Hematopoietic multipotent progenitor cell (in vitro differentiated cells): ENCODE data around the gene FOXF1. TPM values are rescaled to one million over a fixed set of nuclear protein-coding genes. Genes with fewer than 3 reads are reported as not detected.

ENCODE experiments used
- DNase-seq, 3 donors: peaks; one replicate each; pipeline ENCODE4 v3.0.0-alpha.2; 2011 to 2015; ENCODE audit warnings: low read depth in 2 of 3, low spot score in 2 of 3
- total RNA-seq: library from RNA; depleted of rRNA; stranded (reverse); fragments of >200 nt; gene quantifications from one replicate; pipeline ENCODE4 v1.2.3, GENCODE V29; 2012

The FOXF1 gene
- total RNA-seq, 1 donor: under 0.01 TPM

DNA sequence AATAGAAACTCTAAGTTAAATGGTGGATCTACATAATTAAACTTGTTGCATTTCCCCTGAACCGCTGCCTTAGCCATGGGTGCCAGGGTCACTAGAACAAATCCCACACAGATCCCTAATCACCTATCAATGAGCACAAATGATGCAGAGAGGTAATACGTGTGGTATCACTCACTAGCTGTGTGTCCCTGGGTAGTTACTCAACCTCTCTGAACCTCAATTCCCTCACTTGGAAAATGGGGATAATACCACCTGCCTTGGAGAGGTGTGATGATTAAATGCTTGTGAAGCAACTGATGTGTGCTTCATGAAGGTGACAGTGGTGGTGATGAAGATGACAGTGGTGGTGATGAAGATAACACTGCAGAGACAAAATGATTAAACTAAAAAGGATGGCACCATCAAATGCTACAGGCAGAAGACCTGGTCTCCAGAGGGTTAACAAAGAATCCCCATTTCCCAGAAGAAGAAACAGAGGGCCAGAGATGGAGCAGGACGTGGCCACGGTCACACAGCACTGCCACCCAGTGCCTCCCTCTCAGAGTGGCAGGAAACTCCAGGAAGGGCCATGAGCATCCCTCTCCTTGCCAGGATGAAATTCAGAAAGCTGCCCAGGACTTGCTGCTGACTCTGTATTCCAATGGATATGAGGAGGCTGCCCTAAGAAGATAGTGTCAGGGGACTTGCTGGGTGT is 17.9 kb upstream of the FOXF1 start:
- DNase-seq: no peak

DNA sequence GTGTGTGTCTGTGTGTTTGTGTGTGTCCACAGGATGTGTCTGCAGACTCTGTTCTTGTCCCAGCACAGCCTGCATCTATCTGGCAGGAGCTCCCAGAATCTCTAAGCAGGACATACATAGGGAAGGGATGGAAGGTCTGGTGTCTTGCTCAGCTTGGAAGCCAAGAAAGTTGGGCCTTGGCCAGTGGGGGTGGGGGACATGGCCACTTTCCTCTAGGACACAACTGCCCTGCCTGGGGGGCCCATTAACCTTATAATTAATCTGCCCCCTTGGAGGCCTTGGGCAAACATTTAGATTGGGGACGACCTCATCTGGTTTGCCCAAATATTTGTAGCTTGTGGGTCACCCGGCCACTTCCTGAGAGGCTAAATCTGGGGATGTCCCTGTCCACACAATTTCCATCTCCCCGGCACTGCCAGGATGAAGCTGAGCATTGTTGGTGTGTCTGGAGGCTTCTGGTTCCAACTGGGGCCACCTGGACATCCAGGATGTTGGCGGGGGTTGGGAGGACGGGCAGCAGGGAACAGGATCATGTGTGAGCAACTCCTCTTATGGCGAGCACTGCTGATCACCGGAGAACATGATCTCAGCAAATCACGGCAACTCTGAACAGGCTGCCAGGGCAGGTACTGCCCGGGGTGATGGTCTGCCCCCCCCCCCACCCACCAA is 17.2 kb upstream of the FOXF1 start:
- DNase-seq: no peak

DNA sequence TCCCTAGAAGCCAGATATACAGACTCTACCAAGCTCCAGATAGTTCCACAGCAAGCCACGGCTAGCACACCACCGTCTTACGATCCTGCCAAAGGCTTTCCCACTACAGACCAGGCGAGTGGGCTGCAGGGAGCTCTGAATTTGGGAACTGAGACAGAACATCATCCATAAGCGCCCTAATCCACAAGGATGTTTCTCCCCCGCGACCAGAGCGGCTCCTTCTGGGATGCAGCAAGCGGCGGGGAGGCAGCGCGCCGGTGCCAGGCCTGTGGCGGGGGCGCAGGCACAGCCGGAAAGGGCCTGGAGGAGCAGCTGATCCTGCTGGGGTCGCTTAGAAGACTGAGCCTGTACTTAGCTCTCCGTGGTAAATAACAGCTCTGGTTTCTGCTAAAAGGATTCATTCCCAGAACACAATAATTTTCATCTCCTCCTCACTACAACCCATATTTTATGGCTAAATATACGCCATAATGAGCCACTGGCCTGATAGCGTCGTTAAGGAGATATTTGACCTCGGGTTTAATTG is 16.2 kb upstream of the FOXF1 start:
- DNase-seq: no peak

DNA sequence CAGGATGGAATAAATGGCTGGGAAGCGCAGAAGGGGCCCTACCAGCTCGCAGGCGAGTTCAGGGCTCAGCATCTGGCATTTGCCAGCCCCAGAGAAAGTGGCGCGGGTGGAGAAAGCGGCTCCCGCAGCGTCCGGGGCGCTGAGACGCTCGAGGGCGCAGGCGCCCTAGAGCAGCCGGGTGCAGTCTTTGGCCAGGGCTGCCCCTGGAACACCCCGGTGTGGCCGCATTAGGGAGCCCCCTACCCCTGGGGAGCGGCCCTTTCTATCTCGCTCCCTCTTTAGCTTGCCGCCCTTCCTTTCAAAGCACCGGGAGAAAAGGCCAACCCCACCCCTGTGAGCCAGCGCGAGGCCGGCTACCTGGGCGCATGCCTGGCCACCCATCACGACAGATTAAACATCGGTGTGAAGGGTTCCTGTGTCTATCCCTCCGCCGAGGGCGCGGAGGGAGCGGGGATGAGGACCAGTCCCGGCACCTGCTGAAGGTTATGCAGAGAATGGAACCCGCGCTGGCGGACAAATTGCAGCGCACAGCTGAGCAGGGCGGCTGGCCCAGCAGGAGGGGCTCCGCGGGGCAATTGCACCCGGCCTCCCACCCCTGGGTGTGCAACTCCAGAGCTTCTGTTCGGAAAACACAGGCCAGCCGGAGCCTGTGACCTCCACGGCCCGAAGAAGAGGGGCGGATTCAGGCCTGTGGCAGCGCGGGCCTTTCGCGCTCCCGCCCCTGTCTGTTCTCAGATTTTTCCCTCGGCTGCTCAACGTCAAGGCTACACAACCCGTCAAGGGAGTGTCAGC is 15.6 kb upstream of the FOXF1 start:
- no peak for DNase-seq

DNA sequence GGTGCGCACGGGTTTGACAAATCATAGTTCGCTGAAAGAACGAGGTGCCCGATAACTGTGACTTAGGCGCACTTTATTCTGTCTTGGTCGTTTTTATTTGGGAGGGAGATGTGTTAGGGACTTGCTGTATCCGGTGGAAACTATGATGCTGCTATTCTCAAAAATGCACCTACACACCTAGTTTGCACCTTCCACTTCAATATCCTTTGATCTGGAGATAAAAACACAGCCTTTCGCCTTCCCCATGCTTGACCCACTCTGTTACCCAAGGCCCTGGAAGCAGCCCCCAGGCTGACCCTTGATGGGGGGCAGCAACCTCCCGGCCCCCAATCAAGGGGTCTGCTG is 15.0 kb upstream of the FOXF1 start:
- no peak for DNase-seq

DNA sequence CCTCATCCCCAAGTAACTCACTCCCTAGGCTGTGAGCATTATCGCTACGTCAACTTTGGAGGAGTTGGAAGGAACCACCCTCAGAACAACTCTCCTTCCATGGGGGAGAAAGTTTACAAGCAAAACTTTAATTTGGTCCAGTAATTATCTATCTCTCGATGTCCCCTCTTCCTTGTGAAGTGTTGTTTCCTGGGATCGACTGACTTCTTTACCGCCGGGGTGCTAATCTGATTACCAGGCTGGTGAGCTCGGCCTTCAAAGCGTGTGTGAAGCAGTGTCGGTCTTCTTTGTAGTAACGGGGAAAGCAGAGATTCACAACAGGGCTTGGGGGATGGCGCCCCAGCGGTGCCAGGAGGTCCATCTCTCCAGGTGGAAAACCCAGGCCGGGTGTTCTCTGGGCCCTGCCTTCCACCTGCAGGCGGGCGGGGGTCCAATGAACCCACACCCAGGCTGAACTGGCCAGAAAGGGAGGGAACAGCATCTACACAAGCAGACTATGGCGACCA is 14.5 kb upstream of the FOXF1 start:
- no peak for DNase-seq

DNA sequence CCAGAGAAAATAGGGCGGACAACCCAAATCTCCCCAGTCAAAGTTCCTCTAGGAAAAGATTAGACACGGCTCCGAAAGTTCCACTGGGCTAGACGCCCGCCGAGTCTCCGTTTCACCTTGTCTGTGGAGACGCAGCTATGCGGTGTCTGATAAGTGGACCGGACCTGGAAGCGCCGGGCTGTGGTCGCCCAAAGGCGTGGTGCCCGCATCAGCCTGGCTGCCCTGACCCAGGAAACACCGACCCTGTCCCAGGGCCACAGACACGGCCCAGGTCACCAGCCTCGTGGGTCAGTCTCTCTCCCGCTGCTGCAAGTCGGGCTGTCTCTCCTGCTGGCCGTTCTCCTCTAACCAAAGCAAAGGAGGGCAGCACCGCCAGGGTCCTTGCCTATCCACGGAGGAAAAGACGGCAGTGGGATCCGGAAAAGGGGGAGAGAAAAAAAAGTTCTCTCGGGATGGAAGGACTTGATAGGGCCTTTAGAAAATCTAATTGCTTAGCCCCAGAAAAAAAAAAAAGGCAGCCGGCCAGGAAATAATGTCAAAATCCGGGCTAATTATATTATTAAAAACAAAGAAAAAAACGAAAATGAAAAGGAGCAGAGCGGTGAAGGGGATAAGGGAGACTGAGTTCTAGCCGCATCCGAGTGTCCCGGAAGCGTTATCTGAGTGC is 13.9 kb upstream of the FOXF1 start:
- DNase-seq: no peak

DNA sequence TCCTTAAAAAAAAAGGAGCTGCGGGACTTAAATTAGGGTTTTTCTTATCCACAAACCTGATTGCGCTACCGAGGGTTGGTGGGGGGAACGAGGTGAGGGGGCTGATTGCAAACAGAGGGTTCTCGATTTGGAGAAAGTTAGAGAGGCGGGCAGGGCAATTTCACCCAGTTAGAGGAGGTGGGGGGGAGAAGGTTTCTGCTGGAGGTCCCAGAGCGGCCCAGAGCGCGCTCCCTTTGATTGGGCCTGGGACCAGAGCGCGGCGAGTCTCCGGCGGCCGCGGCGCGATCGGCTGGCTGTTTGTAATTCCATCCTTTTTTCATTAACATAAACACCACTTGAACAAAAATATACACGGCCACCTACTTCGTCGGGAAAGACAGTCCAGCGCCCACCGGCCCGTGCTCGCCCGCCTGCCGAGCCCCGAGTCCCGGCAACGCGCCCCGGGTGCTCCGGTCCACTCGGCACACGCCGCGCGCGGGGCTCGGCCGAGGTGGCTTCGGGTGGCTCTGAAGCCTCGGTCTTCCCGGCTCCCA is 13.3 kb upstream of the FOXF1 start:
- no peak for DNase-seq

DNA sequence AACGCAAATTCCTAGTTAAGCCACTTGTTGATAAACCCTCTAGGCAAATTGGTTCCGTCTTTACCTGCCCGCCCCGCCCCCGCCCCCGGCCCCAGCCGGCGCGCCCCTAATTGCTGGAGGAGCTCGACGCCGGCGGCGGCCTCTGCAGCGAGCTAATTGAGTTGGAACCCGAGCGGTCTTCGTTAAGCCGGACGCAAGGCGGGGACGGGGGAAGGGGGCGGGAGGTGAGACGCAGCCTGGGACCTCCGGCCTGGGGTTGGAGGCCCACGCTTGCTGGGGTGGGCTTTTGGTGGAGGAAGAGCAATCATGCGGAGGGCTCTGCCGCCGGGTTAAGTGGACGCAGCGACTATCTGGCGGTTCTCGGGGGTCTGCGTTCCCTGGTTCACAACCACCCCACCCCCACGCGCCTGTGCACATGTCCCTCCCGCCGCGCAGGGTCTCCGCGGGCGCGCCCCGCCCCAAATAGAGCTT is 12.7 kb upstream of the FOXF1 start:
- DNase-seq: no peak

DNA sequence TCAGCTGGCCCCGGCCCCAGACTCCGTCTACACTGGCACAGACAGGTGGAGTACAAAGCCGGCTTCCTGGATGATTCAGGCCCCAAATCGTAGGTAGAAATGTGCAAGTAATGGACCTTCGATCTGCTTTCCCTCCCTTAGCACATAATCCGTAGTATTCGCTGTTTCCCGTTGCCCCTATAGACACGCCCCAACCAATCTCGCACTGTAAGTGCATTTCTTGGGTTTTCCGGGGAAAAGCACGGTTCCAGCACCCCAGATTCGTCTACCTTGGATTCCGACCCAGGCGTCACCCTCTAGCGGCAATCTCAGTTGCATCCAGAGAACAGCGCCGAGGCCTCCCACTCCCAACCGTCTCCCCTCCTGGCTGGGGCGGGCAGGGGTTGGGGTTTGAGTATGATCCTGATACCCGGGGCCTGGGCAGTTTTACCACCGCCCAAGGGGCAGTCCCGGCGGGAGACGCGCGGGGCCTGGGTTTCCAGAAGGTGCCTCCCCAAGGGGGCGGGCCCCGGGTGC is 12.1 kb upstream of the FOXF1 start:
- no peak for DNase-seq

DNA sequence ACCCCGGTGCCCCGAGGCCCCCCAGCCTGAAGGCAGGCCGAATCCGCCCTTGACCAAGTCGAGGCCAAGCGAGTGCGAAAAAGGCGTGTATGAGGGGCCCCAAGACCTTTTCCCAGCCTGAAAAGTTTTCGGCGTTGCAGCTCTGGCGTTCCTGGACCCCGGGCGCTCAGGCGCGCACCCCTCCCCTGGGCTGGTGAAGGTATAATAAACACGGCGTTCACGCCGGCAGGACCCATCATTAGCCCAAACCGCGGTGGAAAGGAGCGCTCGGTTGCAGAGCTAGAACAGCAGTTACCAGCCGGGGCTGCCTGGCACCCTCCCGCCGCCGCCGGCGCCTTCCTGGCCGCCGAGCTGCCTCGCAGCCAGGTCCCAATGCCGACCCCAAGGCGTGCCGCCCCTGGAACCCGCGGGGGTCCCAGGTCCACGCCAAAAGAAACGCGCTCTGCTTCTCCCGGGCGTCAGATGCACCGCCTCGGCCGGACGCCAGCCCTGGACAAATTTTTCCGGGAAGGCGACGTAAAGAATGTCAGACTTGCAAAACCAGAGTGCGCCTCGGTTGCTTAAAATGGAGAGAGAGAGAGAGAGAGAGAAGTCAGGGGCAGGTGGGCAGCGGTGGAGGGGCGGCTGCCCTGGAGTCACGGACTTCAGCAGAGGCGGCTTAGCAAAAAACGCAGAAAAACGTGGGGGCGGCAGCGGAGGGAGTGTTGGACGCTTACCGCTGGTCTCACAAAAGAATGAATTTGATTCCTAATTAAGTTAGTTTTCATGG is 11.5 kb upstream of the FOXF1 start:
- DNase-seq: no peak

DNA sequence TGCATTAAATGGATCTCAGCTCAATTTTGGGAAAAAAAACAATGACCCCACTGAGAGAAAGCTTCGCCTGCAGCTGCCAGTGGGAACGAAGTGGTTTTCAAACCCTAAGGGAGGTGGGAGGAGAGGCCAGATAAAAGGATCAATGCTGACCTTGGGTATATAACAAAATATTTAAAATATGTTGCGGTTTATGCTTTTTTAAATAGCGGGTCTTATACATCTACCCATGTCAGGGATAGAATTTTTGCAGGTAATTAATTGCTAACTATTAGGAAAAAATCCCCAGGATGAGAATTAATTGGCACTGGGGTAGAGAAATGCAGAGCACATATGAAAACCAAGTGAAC is 10.9 kb upstream of the FOXF1 start:
- no peak for DNase-seq

DNA sequence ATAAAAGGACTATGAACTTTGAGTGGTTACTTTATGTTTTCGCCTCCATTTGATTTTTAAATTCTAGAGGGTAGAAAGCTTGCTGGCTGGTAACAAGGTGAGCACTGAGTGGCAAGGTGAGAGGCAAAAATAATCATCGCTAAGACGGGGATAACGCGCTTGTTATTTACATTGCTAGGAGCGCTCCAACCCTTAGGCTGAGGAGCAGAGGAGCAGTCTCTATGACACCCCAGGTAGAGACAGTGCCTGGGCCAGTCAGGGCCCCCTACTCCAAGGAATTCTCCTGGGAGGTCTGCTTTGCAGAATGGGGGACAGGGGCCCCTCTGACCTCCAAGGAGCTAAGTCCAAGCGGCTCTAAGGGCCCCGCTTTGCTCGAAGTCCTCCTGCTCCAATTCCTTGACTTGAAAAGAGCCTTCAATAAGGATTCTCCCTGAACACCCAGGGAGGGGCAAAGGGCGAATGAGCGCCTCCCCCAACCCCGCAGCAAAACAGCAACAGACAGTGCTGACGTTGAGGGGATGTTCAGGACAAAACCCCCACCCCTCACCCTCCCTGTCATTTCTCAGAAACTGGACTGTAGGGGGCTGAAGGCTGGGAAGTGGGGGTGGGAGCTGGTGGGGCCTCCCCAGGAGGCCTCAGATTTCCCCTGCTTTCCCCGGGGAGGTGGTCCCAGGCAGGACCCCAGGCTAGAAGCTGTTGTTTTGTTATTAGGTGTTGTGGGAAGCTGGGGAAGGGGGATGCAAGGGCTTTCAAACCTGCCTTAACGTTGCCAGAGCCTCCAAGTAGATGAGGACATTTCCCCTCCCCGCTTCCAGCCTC is 10.2 kb upstream of the FOXF1 start:
- no peak for DNase-seq

DNA sequence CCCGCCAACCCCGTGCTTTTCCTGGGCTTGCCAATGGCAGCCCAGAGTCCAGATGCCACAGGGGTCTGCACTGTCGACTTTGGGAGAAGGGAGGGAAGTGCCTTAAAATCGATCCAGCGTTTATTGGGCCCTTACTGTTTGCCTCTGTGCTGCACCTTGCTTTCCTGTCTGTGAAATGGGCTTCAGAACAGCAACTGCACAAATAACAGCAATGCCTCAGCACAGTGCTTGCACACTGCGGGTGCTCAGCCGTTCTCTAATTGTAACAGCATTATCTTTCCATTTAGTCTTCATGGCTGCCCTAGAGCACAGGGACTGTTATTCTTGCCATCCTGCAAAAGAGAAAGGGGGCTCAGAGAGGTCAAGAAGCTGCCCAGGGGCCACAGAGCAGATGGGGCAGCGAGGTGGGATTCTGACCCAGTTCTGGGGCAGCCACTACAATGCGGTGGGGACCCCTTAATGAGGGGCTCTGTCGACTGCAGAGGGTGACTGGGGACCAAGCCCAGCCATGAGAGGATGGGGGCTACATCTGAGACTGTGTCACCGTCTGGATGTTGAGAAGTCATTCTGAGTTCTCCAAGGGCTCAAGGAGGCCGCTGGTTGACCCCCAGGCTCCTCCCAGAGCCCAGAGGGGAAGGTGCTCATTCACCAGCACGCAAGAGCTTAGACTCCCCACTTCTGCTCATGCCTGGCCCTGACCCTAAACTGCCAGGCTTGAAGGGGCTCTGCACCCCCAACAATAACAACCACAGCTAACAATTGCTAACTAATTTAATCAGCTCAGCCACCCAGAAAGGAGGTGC is 9.4 kb upstream of the FOXF1 start:
- DNase-seq: no peak

DNA sequence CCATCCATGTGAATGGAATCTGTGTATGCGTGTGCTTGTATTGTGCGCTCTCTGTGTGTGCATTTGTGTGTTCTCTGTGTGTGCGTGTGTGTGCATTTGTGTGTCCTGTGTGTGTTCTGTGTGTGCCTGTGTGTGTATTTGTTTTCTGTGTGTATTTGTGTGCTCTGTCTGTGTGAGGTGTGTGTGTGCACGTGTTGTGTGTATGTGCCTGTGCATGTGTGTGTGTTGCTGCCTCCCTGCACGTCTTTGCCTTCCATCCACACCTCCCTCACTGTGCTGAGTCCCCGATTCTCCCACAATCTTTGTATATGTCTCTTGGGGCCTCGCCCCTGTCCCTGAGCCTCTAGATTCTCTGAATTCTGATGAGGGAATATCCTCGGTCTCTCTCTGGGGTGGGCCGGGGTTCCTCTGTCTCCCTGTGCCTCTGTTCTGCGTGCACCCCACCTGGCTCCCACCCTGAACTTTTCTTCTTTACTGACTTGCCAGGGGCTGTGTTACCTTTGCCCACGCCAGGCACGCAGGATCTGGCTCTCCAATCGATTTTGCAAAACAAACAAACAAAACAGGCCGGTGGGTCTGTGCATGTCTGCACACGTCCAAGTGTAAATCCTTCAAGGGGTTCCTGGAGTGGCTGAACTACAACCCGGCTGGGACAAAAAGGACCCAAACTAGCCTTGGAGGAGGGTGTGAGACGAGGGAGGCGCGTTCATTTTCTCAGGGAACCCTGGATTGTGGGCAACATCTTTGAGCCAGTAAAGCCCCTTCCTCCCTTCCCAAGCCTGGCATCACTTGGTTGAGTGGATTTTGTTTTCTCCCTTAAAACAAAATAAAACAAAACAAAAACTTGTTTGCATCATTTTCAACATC is 8.1 kb upstream of the FOXF1 start:
- no peak for DNase-seq

DNA sequence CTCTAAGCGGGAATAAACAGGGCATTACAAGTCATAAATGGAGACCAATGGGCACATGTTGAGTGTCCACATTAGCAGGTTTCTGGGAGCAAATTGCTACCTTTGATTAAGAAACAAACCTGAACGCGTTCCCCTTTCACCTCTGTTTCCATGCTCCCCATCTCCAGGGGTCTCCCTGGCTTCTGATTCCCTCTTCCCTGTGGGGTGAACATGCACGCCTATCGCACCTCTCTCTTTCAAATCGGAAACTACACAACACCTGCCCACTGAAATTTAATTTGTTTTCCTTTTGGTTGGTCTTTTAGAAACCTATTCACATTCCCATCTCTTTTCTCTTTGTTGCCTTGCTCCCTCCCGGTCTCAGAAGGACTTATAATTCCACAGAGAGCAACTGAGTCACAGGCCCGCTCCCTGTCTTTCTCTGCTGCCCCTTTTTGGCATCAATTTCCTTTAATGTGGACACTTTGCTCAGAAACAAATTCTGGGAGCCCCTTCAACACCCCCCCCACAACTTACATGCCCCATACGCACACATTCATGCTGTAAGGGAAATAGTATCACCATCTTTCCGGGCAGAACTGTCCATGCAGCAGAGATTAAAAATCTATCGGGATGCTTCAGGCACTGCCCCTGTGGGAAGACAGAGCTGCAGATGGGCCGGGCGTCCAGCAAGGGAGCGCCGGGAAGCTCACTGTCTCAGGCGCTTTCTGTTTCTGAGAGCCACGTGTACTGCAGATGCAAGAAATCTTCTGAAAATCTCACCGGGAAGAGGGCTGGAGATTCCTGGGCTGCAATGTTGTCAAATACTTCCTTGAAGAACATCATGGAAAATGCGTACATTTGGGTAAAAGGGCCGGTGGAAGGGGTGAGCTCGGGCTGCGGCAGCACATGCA is 7.2 kb upstream of the FOXF1 start:
- no peak for DNase-seq
